ENCODE results near the gene FHIT. TPM values are rescaled to one million over a fixed set of nuclear protein-coding genes. Genes with fewer than 3 reads are reported as not detected.

Gene FHIT
- total and polyA plus RNA-seq, 10 of the 15 experiments (the other 5 are each of a cell fraction or from before 2014, with no cell fraction given) = 4.2 to 14.9 (median 9.4) TPM

- no peak for DNase-seq (ENCODE audit: low read depth, low spot score)
- POLR2A ChIA-PET = no interaction called here
- RAD21 ChIA-PET (ENCODE audit: unreplicated experiment) = no interaction called here
- no peak overlapping the region for H3K9ac ChIP-seq (ENCODE audit: control insufficient read depth, insufficient read depth, low read length)
- no peaks in the 10 kb centered on the region for H3K9me3 ChIP-seq (replicated peaks; ENCODE audit: control insufficient read depth, insufficient read depth, low read length)
- no peaks in the 10 kb centered on the region; a peak in 1 of 4 replicates for H3K36me3 ChIP-seq (ENCODE audit: control insufficient read depth in 2 of 2, insufficient read depth in 2 of 2, low read length in 1 of 2)
- TF ChIP-seq BRCA1 (IDR thresholded peaks at IDR 0.05; ENCODE audit: low read depth, low read length) (no peak), FOXK2 (IDR thresholded peaks at IDR 0.05) (no peak), TCF12 (IDR thresholded peaks at IDR 0.05; ENCODE audit: low read depth, low read length) (no peak), MTA3 (IDR thresholded peaks at IDR 0.05; ENCODE audit: borderline replicate concordance, low read length) (no peak), KDM1A (IDR thresholded peaks at IDR 0.05; ENCODE audit: borderline replicate concordance) (no peak), KAT2A (conservative IDR thresholded peaks at IDR 0.05; ENCODE audit: control insufficient read depth, low read depth, low read length) (no peak), RELA (IDR thresholded peaks at IDR 0.05; ENCODE audit: borderline replicate concordance, partially characterized antibody) (no peak), ZBTB33 (IDR thresholded peaks at IDR 0.05) (no peak), ETV6 (conservative IDR thresholded peaks at IDR 0.05 in 1 of 2, IDR thresholded peaks at IDR 0.05 in 1 of 2; ENCODE audit: borderline replicate concordance in 1 of 2, low read depth in 1 of 2) (no peak), BCL11A (IDR thresholded peaks at IDR 0.05; ENCODE audit: low read depth, low read length) (no peak), ZNF207 (IDR thresholded peaks at IDR 0.05; ENCODE audit: borderline replicate concordance) (no peak), ZNF217 (IDR thresholded peaks at IDR 0.05) (no peak), CREB1 (IDR thresholded peaks at IDR 0.05; ENCODE audit: low read depth) (no peak), FOXM1 (IDR thresholded peaks at IDR 0.05; ENCODE audit: low read depth, low read length) (no peak)
- TF ChIP-seq, protein P1, sequence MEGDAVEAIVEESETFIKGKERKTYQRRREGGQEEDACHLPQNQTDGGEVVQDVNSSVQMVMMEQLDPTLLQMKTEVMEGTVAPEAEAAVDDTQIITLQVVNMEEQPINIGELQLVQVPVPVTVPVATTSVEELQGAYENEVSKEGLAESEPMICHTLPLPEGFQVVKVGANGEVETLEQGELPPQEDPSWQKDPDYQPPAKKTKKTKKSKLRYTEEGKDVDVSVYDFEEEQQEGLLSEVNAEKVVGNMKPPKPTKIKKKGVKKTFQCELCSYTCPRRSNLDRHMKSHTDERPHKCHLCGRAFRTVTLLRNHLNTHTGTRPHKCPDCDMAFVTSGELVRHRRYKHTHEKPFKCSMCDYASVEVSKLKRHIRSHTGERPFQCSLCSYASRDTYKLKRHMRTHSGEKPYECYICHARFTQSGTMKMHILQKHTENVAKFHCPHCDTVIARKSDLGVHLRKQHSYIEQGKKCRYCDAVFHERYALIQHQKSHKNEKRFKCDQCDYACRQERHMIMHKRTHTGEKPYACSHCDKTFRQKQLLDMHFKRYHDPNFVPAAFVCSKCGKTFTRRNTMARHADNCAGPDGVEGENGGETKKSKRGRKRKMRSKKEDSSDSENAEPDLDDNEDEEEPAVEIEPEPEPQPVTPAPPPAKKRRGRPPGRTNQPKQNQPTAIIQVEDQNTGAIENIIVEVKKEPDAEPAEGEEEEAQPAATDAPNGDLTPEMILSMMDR (IDR thresholded peaks at IDR 0.05 in 2 of 3, conservative IDR thresholded peaks at IDR 0.05 in 1 of 3; ENCODE audit: control insufficient read depth in 2 of 3, extremely low read depth in 1 of 3, insufficient read depth in 1 of 3, low read depth in 3 of 3, low read length in 3 of 3) = no peak
- TF ChIP-seq, protein P2, sequence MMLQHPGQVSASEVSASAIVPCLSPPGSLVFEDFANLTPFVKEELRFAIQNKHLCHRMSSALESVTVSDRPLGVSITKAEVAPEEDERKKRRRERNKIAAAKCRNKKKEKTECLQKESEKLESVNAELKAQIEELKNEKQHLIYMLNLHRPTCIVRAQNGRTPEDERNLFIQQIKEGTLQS (IDR thresholded peaks at IDR 0.05; ENCODE audit: borderline replicate concordance, extremely low read depth, low read depth, low read length) = no peak
- TF ChIP-seq, protein P3, sequence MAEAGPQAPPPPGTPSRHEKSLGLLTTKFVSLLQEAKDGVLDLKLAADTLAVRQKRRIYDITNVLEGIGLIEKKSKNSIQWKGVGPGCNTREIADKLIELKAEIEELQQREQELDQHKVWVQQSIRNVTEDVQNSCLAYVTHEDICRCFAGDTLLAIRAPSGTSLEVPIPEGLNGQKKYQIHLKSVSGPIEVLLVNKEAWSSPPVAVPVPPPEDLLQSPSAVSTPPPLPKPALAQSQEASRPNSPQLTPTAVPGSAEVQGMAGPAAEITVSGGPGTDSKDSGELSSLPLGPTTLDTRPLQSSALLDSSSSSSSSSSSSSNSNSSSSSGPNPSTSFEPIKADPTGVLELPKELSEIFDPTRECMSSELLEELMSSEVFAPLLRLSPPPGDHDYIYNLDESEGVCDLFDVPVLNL (IDR thresholded peaks at IDR 0.05; ENCODE audit: low read depth, low read length) = no peak
- TF ChIP-seq, protein P4, sequence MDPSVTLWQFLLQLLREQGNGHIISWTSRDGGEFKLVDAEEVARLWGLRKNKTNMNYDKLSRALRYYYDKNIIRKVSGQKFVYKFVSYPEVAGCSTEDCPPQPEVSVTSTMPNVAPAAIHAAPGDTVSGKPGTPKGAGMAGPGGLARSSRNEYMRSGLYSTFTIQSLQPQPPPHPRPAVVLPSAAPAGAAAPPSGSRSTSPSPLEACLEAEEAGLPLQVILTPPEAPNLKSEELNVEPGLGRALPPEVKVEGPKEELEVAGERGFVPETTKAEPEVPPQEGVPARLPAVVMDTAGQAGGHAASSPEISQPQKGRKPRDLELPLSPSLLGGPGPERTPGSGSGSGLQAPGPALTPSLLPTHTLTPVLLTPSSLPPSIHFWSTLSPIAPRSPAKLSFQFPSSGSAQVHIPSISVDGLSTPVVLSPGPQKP (IDR thresholded peaks at IDR 0.05; ENCODE audit: low read depth, low read length) = no peak
- no peaks in the 10 kb centered on the region for H4K20me1 ChIP-seq (ENCODE audit: control insufficient read depth, insufficient read depth)
- no peak overlapping the region for H2AFZ ChIP-seq (ENCODE audit: control insufficient read depth, low read depth, low read length)
- SMC1A ChIA-PET (ENCODE audit: uncharacterized antibody, unreplicated experiment) = no interaction called here
- H3K27me3 ChIP-seq (replicated peaks in 1 of 2; ENCODE audit: control insufficient read depth in 2 of 2, insufficient read depth in 2 of 2, low read length in 1 of 2) = no peaks in the 10 kb centered on the region
- H3K4me1 ChIP-seq (ENCODE audit: control insufficient read depth, insufficient read depth, low read length) = peaks cover 4% of the 10 kb centered on the region; the same call in 1 of the 2 replicates
- BruUV-seq (replicated peaks) = no TSS peak
- H3K4me3 ChIP-seq = no peak overlapping the region
- no peak for ATAC-seq
- H3K27ac ChIP-seq (ENCODE audit: control insufficient read depth, insufficient read depth) = no peak overlapping the region
- in situ Hi-C loops (cut with MboI) = no loop called here
- no peak for FAIRE-seq
- CTCF ChIA-PET = interaction anchor here (1.3 kb wide), 1 partner anchor 10 kb away, joined by 4 read pairs; no protein-coding TSS in a partner anchor
- no peaks in the 10 kb centered on the region for H3K79me2 ChIP-seq (ENCODE audit: control insufficient read depth, insufficient read depth, low read length)
- no peak overlapping the region for H3K4me2 ChIP-seq (ENCODE audit: control insufficient read depth, insufficient read depth)
- intact Hi-C loops (cut with micrococcal nuclease; ENCODE audit: unreplicated experiment) = no loop called here
These were observed 59.0 kb downstream of the FHIT start for GRCh38 chr3:61192222-61192621.
